CD8-positive, alpha-beta memory T cell (primary cell): Measurements from ENCODE around the gene HOXD11. TPM values are rescaled to one million over a fixed set of nuclear protein-coding genes. Genes with fewer than 3 reads are reported as not detected.
A peak's percentile ranks its signal among the peaks of the same experiment; 100 is the strongest.

Experiments
- CTCF ChIA-PET: fragments of 350-600 bp; sonication (Branson Sonifier 250); formaldehyde crosslinking; loops from one replicate; lab custom pipeline; 2021; ENCODE audit warnings: antibody characterized with exemption; lab: Charles Lee
- POLR2A ChIA-PET: fragments of 350-600 bp; sonication (Branson Sonifier 250); formaldehyde crosslinking; loops from one replicate; lab custom pipeline; 2021; ENCODE audit warnings: antibody characterized with exemption; lab: Charles Lee
- DNase-seq, 5 donors: peaks; one replicate each; pipeline versions ENCODE4 v3.0.0 to v3.0.0-alpha.2; 2020 to 2022; ENCODE audit warnings: mixed read lengths in 1 of 5
- H3K27ac ChIP-seq: one replicate; pipeline ENCODE4 v1.7.0; 2013; ENCODE audit warnings: low read depth, mild to moderate bottlenecking, low read length, moderate library complexity
- H3K27me3 ChIP-seq: 2 replicates; pipeline ENCODE4 v1.7.0; 2013; ENCODE audit warnings: low read length, mild to moderate bottlenecking; ENCODE audit not compliant: insufficient read depth, poor library complexity, severe bottlenecking
- H3K36me3 ChIP-seq: 2 replicates; pipeline ENCODE4 v1.7.0; 2013; ENCODE audit warnings: mild to moderate bottlenecking, low read length, moderate library complexity; ENCODE audit not compliant: insufficient read depth
- H3K4me1 ChIP-seq: 2 replicates; pipeline ENCODE4 v1.7.0; 2013; ENCODE audit warnings: mild to moderate bottlenecking, low read length, moderate library complexity; ENCODE audit not compliant: insufficient read depth
- H3K4me3 ChIP-seq: 2 replicates; pipeline ENCODE4 v1.7.0; 2013; ENCODE audit warnings: mild to moderate bottlenecking, low read length
- H3K9me3 ChIP-seq: 2 replicates; pipeline ENCODE4 v1.7.0; 2013; ENCODE audit warnings: mild to moderate bottlenecking, low read length
- H3K27ac Mint-ChIP-seq, 8 donors: one replicate each; pipeline ENCODE4 v1.8.0; 2020 to 2021; ENCODE audit warnings: mixed read lengths in 8 of 8, mild to moderate bottlenecking in 6 of 8, inconsistent platforms in 3 of 8, moderate library complexity in 3 of 8
- H3K27me3 Mint-ChIP-seq, 2 donors: one replicate each; pipeline ENCODE4 v1.8.0; 2020 to 2021; ENCODE audit warnings: mixed read lengths in 2 of 2, mild to moderate bottlenecking in 1 of 2, moderate library complexity in 1 of 2
- H3K36me3 Mint-ChIP-seq, 3 donors: one replicate each; pipeline ENCODE4 v1.8.0; 2020 to 2021; ENCODE audit warnings: mixed read lengths in 3 of 3, inconsistent platforms in 1 of 3, mild to moderate bottlenecking in 1 of 3
- H3K4me1 Mint-ChIP-seq, 3 donors: one replicate each; pipeline ENCODE4 v1.8.0; 2020 to 2021; ENCODE audit warnings: mixed read lengths in 3 of 3, inconsistent platforms in 1 of 3, mild to moderate bottlenecking in 1 of 3
- H3K4me3 Mint-ChIP-seq, 7 donors: one replicate each; pipeline ENCODE4 v1.8.0; 2020 to 2021; ENCODE audit warnings: mixed read lengths in 7 of 7, mild to moderate bottlenecking in 6 of 7, moderate library complexity in 4 of 7, inconsistent platforms in 2 of 7
- H3K9me3 Mint-ChIP-seq, 5 donors: one replicate each; pipeline ENCODE4 v1.8.0; 2020 to 2022; ENCODE audit warnings: mixed read lengths in 5 of 5, mild to moderate bottlenecking in 3 of 5, moderate library complexity in 2 of 5, inconsistent platforms in 1 of 5
- polyA plus RNA-seq: library from polyadenylated mRNA; unstranded; fragments of 300-500 nt; fragmentation: Illumina TruSeq; gene quantifications from one replicate; pipeline ENCODE4 v1.2.3, GENCODE V29; 2021
- total RNA-seq, 2 experiments: library from RNA; stranded (reverse); gene quantifications; one replicate each; pipeline ENCODE4 v1.2.3, GENCODE V29; 2021

Gene HOXD11
- total and polyA plus RNA-seq, 3 experiments from 2014 or later = not detected

DNA sequence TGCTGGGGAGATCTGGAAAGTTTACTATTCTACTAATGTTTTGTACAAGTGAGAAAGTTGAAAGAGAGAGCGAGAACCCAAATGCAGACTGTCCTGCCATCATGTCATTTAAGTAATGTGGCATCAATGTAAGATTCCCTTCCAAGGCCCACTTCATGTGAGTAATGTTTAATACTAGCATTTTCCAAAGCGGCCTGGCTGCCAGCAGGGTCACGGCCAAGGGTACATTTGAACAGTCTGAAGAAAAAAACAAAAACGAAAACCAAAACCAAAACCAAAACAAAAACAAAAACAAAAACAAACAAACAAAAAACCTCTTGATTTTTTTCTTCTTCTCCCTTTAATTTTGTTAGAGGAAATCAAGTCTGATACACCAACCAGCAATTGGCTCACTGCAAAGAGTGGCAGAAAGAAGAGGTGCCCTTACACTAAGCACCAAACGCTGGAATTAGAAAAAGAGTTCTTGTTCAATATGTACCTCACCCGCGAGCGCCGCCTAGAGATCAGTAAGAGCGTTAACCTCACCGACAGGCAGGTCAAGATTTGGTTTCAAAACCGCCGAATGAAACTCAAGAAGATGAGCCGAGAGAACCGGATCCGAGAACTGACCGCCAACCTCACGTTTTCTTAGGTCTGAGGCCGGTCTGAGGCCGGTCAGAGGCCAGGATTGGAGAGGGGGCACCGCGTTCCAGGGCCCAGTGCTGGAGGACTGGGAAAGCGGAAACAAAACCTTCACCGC lies 11.7 kb downstream of the HOXD11 start:
- POLR2A ChIA-PET = no interaction called here

GRCh38 chr2:176120364-176121189 lies 13.5 kb downstream of the HOXD11 start:
- Mint-ChIP-seq H3K9me3 (peaks cover 0 to 20% (median 2%) of the 10 kb centered on the region in 5 donors), H3K4me1 (peaks cover 9 to 17% (median 14%) of the 10 kb centered on the region in 3 donors), H3K36me3 (peaks cover 0 to 3% (median 0%) of the 10 kb centered on the region in 3 donors), H3K27ac (peak overlapping the region in 3 of 8 donors; percentile 2 to 66 (median 3)), H3K4me3 (peak overlapping the region in 2 of 7 donors; percentile 6 to 51), H3K27me3 (peaks cover 82 to 86% of the 10 kb centered on the region in 2 donors)
- peaks cover 93% of the 10 kb centered on the region for H3K27me3 ChIP-seq
- ChIA-PET CTCF (interaction anchor here (0.6 to 1.6 kb wide), 7 partner anchors 18 to 1028 kb away, joined by 3 to 8 read pairs (median 3); partner anchors contain the start of gene HOXD4), POLR2A (no interaction called here)
- no peak overlapping the region for H3K4me3 ChIP-seq
- H3K4me1 ChIP-seq = no peaks in the 10 kb centered on the region
- no peaks in the 10 kb centered on the region for H3K36me3 ChIP-seq
- H3K9me3 ChIP-seq = no peaks in the 10 kb centered on the region
- no peak for DNase-seq
- no peak overlapping the region for H3K27ac ChIP-seq

More for the DNA sequence above, 11.7 kb downstream of the HOXD11 start:
- peak overlapping the region in 4 of 7 donors; percentile 3 to 58 (median 24) for H3K4me3 Mint-ChIP-seq
- H3K36me3 ChIP-seq = no peaks in the 10 kb centered on the region
- peaks cover 0 to 18% (median 2%) of the 10 kb centered on the region in 5 donors for H3K9me3 Mint-ChIP-seq
- peaks cover 81 to 84% of the 10 kb centered on the region in 2 donors for H3K27me3 Mint-ChIP-seq
- no peaks in the 10 kb centered on the region for H3K9me3 ChIP-seq
- no peak overlapping the region for H3K4me3 ChIP-seq
- H3K36me3 Mint-ChIP-seq = peaks cover 0 to 3% (median 0%) of the 10 kb centered on the region in 3 donors
- CTCF ChIA-PET = no interaction called here
- H3K27ac Mint-ChIP-seq = peak overlapping the region in 2 of 8 donors; percentile 21 to 77
- H3K4me1 Mint-ChIP-seq = peaks cover 7 to 12% (median 11%) of the 10 kb centered on the region in 3 donors
- no peaks in the 10 kb centered on the region for H3K4me1 ChIP-seq
- H3K27ac ChIP-seq = no peak overlapping the region
- DNase-seq = no peak
- peaks cover 93% of the 10 kb centered on the region for H3K27me3 ChIP-seq

GRCh38 chr2:176121190-176122051 lies 14.3 kb downstream of the HOXD11 start:
- H3K27me3 Mint-ChIP-seq = peaks cover 83 to 87% of the 10 kb centered on the region in 2 donors
- peaks cover 0 to 20% (median 2%) of the 10 kb centered on the region in 5 donors for H3K9me3 Mint-ChIP-seq
- no peak overlapping the region for H3K4me3 ChIP-seq
- DNase-seq = no peak
- H3K27ac ChIP-seq = no peak overlapping the region
- H3K9me3 ChIP-seq = no peaks in the 10 kb centered on the region
- H3K27me3 ChIP-seq = peaks cover 93% of the 10 kb centered on the region
- peaks cover 0 to 3% (median 0%) of the 10 kb centered on the region in 3 donors for H3K36me3 Mint-ChIP-seq
- ChIA-PET CTCF (interaction anchor here (0.6 to 1.6 kb wide), 7 partner anchors 19 to 1027 kb away, joined by 3 to 8 read pairs (median 3); partner anchors contain the start of gene HOXD4), POLR2A (no interaction called here)
- peak overlapping the region in 3 of 7 donors; percentile 6 to 51 (median 12) for H3K4me3 Mint-ChIP-seq
- no peaks in the 10 kb centered on the region for H3K36me3 ChIP-seq
- H3K4me1 Mint-ChIP-seq = peaks cover 9 to 17% (median 14%) of the 10 kb centered on the region in 3 donors
- no peaks in the 10 kb centered on the region for H3K4me1 ChIP-seq
- peak overlapping the region in 2 of 8 donors; percentile 2 to 57 for H3K27ac Mint-ChIP-seq

DNA sequence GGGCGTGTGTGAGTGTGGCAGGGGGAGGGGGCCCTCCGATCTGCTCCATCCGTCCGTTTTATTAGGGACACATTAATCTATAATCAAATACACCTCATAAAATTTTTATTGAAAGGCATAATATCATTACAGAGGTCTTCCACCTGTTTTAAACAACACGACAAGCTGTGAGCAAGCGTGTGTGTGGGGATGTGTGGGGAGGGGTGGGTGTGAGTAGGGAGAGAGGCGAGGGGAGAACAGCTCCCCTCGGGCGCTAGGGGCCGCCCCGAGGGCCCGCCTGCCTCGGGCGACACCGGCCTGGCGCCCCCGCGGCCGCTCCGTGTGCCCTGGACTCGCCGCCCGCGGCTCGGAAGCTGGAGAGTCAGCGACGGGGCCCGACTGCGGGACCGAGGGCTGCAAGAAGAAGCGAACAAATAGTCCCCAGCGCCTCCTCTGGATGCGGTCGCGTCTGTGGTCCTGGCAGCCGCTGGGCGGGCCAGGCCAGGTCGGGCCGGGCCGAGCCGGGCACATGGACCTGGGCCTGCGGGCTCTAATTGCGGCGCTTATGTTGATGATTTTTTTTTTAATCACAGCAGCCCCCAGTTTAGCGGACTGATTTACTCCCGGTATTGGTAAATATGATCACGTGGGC lies 15.1 kb downstream of the HOXD11 start:
- Histone ChIP-seq H3K27me3 (peaks cover 92% of the 10 kb centered on the region), H3K4me1 (no peaks in the 10 kb centered on the region), H3K27ac (no peak overlapping the region), H3K4me3 (no peak overlapping the region), H3K9me3 (no peaks in the 10 kb centered on the region), H3K36me3 (no peaks in the 10 kb centered on the region)
- no peak for DNase-seq
- Mint-ChIP-seq H3K9me3 (peaks cover 0 to 23% (median 2%) of the 10 kb centered on the region in 5 donors), H3K4me3 (peak overlapping the region in 6 of 7 donors; percentile 51 to 87 (median 69)), H3K27ac (no peak overlapping the region), H3K36me3 (peaks cover 0 to 3% (median 0%) of the 10 kb centered on the region in 3 donors), H3K4me1 (peaks cover 12 to 21% (median 14%) of the 10 kb centered on the region in 3 donors), H3K27me3 (peaks cover 83 to 87% of the 10 kb centered on the region in 2 donors)
- POLR2A ChIA-PET = no interaction called here
- CTCF ChIA-PET = interaction anchor here (0.7 to 1.4 kb wide), 2 partner anchors 10 to 25 kb away, joined by 3 to 5 read pairs; no protein-coding TSS in a partner anchor

DNA sequence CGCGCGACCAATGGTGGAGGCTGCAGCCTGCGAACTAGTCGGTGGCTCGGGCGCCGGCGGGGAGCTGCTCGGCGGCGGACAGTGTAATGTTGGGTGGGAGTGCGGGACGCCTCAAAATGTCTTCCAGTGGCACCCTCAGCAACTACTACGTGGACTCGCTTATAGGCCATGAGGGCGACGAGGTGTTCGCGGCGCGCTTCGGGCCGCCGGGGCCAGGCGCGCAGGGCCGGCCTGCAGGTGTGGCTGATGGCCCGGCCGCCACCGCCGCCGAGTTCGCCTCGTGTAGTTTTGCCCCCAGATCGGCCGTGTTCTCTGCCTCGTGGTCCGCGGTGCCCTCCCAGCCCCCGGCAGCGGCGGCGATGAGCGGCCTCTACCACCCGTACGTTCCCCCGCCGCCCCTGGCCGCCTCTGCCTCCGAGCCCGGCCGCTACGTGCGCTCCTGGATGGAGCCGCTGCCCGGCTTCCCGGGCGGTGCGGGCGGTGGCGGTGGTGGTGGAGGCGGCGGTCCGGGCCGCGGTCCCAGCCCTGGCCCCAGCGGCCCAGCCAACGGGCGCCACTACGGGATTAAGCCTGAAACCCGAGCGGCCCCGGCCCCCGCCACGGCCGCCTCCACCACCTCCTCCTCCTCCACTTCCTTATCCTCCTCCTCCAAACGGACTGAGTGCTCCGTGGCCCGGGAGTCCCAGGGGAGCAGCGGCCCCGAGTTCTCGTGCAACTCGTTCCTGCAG lies 15.8 kb downstream of the HOXD11 start, which contains the start of gene HOXD9:
HOXD9 (plus strand) TSS at position 37 of the 728 bp plus-strand sequence; CDS start at position 87, 50 bp downstream.
- peak in 1 of 5 donors; percentile 34 for DNase-seq
- POLR2A ChIA-PET = no interaction called here
- peak within 1 kb of the TSS in 2 of 8 donors; percentile 63 to 87 for H3K27ac Mint-ChIP-seq

DNA sequence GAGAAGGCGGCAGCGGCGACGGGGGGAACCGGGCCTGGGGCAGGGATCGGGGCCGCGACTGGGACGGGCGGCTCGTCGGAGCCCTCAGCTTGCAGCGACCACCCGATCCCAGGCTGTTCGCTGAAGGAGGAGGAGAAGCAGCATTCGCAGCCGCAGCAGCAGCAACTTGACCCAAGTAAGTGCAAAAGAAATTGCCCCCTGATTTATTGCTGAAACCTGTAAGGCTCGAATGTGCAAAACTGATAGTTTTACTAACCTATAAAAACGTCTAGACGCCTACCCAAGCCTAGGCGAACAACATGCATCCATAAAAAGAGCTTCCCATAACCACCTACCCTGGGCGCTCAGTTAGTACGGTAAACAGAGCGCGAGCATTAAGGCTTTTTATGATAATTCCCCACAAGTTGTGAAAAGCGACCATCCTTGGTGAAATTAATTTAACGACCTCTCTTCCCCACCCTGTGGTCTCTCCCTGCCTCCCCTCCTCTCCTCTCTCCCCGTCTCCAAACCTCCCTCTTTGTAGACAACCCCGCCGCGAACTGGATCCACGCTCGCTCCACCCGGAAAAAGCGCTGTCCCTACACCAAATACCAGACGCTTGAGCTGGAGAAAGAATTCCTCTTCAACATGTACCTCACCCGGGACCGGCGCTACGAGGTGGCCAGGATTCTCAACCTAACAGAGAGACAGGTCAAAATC lies 16.5 kb downstream of the HOXD11 start:
- H3K4me3 ChIP-seq = no peak overlapping the region
- Mint-ChIP-seq H3K4me3 (peak overlapping the region in 5 of 7 donors; percentile 47 to 79 (median 59)), H3K27me3 (peaks cover 84 to 88% of the 10 kb centered on the region in 2 donors), H3K27ac (peak overlapping the region in 3 of 8 donors; percentile 42 to 87 (median 63)), H3K4me1 (peaks cover 19 to 33% (median 23%) of the 10 kb centered on the region in 3 donors), H3K36me3 (peaks cover 0 to 3% (median 0%) of the 10 kb centered on the region in 3 donors), H3K9me3 (peaks cover 0 to 18% (median 5%) of the 10 kb centered on the region in 5 donors)
- H3K9me3 ChIP-seq = no peaks in the 10 kb centered on the region
- peaks cover 6% of the 10 kb centered on the region for H3K4me1 ChIP-seq
- H3K36me3 ChIP-seq = no peaks in the 10 kb centered on the region
- POLR2A ChIA-PET = no interaction called here
- peaks cover 91% of the 10 kb centered on the region for H3K27me3 ChIP-seq
- CTCF ChIA-PET = interaction anchor here (6.0 kb wide), 1 partner anchor 332 kb away, joined by 79 read pairs; no protein-coding TSS in a partner anchor
- H3K27ac ChIP-seq = no peak overlapping the region
- DNase-seq = no peak

More for the DNA sequence above, 15.8 kb downstream of the HOXD11 start, which contains the start of gene HOXD9:
- H3K27ac ChIP-seq = no peak within 1 kb of the TSS
- Mint-ChIP-seq H3K4me3 (peak within 1 kb of the TSS in 6 of 7 donors; percentile 53 to 87 (median 69)), H3K4me1 (peaks cover 12 to 26% (median 16%) of the 10 kb centered on the region in 3 donors), H3K27me3 (peaks cover 84 to 88% of the 10 kb centered on the region in 2 donors), H3K9me3 (peaks cover 0 to 22% (median 2%) of the 10 kb centered on the region in 5 donors), H3K36me3 (peaks cover 0 to 3% (median 0%) of the 10 kb centered on the region in 3 donors)
- H3K36me3 ChIP-seq = no peaks in the 10 kb centered on the region
- H3K4me3 ChIP-seq = no peak within 1 kb of the TSS
- CTCF ChIA-PET = interaction anchor here (0.7 kb wide), 1 partner anchor 9 kb away, joined by 3 read pairs; no protein-coding TSS in a partner anchor
- H3K4me1 ChIP-seq = no peaks in the 10 kb centered on the region
- peaks cover 91% of the 10 kb centered on the region for H3K27me3 ChIP-seq
- H3K9me3 ChIP-seq = no peaks in the 10 kb centered on the region
